ENCODE results near the gene SPOCK1.

SPOCK1 gene

GRCh38 chr5:137316346-137316736, 182.8 kb downstream of the SPOCK1 start:
- no peak overlapping the region for H3K4me3 ChIP-seq (ENCODE audit: low read length)
- DNase-seq (ENCODE audit: low read depth, low spot score): no peak

GRCh38 chr5:137315534-137316345, 183.4 kb downstream of the SPOCK1 start:
- no peak for DNase-seq (ENCODE audit: low read depth, low spot score)
- no peak overlapping the region for H3K4me3 ChIP-seq (ENCODE audit: low read length)

DNA sequence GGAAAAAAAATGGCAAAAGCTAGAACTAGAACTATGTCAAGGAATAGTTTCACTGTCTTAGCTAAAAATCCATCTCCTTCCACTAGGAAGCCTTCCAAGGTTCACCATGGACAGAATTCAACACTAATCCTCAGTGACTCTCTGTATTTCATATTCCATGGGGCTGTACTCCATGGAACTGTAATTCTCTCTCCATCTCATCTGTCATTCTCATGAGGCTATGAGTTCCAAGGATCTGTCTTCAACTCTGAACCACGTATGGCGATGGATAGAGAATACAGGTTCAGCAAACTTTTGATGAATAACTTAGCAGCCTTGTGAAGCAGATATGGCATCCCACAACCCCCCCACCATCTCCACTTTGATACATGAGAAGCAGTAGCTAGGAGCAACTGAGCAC, 184.0 kb downstream of the SPOCK1 start:
- H3K4me3 ChIP-seq (ENCODE audit: low read length): no peak overlapping the region
- DNase-seq (ENCODE audit: low read depth, low spot score): no peak

GRCh38 chr5:137313526-137314175, 185.5 kb downstream of the SPOCK1 start:
- no peak overlapping the region for H3K4me3 ChIP-seq (ENCODE audit: low read length)
- no peak for DNase-seq (ENCODE audit: low read depth, low spot score)

- DNase-seq (ENCODE audit: low read depth, low spot score): no peak
- H3K4me3 ChIP-seq (ENCODE audit: low read length): no peak overlapping the region
Measured at GRCh38 chr5:137312011-137312410, 187.1 kb downstream of the SPOCK1 start.

GRCh38 chr5:137310051-137310730, 188.9 kb downstream of the SPOCK1 start:
- DNase-seq (ENCODE audit: low read depth, low spot score): no peak
- H3K4me3 ChIP-seq (ENCODE audit: low read length): no peak overlapping the region

- no peak overlapping the region for H3K4me3 ChIP-seq (ENCODE audit: low read length)
- no peak for DNase-seq (ENCODE audit: low read depth, low spot score)
Measured at GRCh38 chr5:137309290-137309689, 189.8 kb downstream of the SPOCK1 start.

- DNase-seq (ENCODE audit: low read depth, low spot score): no peak
- no peak overlapping the region for H3K4me3 ChIP-seq (ENCODE audit: low read length)
Measured at GRCh38 chr5:137308311-137308710, 190.8 kb downstream of the SPOCK1 start.

- no peak for DNase-seq (ENCODE audit: low read depth, low spot score)
- H3K4me3 ChIP-seq (ENCODE audit: low read length): no peak overlapping the region
Measured at GRCh38 chr5:137306903-137307302, 192.2 kb downstream of the SPOCK1 start.

- H3K4me3 ChIP-seq (ENCODE audit: low read length): no peak overlapping the region
Measured at GRCh38 chr5:137305971-137306602, 193.0 kb downstream of the SPOCK1 start.

GRCh38 chr5:137304226-137304874, 194.8 kb downstream of the SPOCK1 start:
- no peak overlapping the region for H3K4me3 ChIP-seq (ENCODE audit: low read length)
- no peak for DNase-seq (ENCODE audit: low read depth, low spot score)

More at GRCh38 chr5:137305971-137306602, 193.0 kb downstream of the SPOCK1 start:
- DNase-seq (ENCODE audit: low read depth, low spot score): no peak

- H3K4me3 ChIP-seq (ENCODE audit: low read length): no peak overlapping the region
- no peak for DNase-seq (ENCODE audit: low read depth, low spot score)
Measured at GRCh38 chr5:137303509-137303908, 195.6 kb downstream of the SPOCK1 start.

DNA sequence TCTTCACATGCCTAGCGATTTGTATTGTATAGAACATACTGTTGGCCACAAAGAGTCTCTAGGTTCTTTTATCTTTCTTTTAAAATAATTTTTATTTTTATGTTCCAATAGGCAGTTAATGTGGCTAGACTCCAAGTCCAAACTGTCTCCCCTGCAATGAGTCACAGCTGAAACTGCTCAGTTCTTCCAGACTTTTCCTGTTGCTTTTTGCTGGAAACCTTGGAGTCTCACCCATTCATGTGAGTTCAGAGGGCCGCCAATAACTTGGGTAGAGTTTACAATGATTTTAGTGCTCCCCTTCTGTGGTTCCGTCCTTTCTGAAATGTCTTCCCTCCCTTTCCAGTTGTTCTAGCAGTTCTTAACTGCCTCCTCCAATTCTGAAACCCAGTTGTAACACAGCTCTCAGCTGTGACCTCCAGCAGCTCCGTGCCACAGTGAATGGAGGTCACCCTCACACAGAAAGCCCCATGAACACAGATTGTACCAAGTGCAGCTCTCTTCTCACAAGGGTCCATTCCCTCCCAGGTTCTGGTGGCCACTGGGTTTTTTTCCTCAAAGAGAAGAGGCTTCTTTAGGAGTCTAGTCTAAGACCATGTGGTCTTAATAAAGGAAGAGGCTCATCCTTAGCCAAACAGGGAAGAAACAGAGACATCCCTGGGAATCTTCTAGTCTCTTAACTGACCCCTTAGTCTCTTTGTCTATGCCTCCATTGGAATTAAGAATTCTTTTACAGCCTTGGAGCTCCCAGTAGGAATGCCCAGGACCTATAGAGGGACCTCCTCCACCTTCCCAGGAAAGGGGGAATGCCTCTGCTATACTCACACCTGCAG, 198.5 kb downstream of the SPOCK1 start:
- DNase-seq (ENCODE audit: low read depth, low spot score): no peak
- no peak overlapping the region for H3K4me3 ChIP-seq (ENCODE audit: low read length)

DNA sequence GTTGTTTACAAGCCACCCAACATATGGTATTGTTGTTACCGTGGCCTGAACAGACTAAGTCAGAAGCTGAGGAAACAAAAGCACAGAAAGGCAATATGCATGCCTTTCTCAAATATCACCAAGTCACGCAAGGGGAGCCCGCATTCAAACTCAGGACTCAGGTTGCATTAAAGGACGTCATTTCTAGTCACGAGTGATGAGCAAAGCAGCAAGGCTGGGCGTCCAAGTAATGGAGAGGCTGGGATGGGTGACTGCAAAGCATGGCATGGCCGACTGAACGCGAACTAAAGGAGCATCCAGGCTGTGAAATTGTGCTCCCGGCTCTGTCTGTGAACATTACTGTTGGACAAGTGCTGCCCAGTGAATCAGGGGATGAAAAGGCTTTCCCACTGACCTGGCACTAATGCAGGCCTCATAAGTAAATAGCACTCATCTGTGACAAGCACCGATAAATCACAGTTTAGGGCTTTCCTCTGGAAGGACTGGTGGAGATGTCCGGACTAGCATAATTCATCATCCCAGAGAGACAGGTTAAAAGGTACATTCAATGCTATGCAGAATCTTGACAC, 202.8 kb downstream of the SPOCK1 start:
- no peak for DNase-seq (ENCODE audit: low read depth, low spot score)
- H3K4me3 ChIP-seq (ENCODE audit: low read length): no peak overlapping the region

DNA sequence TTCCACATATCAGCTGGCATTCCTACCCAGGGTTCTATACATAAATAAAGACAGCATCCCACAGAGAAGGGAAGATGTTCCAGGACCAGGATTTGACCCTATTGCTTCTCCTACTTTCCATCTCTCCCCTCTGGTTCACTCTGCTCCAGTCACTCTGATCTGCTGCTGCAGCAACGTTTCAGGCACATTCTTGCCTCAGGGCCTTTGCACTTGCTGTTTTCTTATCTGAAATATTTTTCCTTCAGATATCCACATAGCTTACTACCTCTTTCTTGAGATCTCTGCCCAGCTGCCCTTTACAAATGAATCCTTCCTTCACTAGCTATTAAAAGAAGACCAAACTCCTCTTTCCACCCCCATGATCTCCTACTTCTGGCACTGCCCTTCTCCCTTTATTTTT, 204.5 kb downstream of the SPOCK1 start:
- DNase-seq (ENCODE audit: low read depth, low spot score): no peak
- H3K4me3 ChIP-seq (ENCODE audit: low read length): no peak overlapping the region

DNA sequence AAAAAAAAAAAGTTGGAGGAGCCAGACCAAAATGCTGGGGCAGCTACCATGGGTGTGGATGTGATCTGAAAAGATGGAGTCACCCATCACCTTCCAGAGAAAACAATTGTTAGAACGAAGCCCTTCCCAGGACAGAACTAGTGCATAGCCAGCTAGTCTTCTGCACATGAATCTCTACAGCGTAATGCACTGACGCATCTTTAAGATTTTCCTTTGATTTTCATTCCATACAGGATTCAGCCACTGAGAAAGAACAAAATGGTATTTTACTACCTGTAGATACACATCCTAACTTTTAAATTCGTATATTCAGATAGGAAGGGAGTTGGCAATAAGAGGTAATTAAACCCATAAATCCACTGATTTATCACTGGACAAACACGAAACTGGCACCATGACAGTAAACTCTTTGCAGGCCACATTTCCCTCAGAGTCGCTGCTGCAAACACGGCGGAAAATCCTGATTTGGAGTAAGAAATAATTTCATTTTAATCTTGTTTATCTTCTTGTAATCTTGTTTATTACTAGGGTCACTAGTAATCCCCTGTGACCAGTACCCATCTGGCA, 206.6 kb downstream of the SPOCK1 start:
- H3K4me3 ChIP-seq (ENCODE audit: low read length): no peak overlapping the region
- no peak for DNase-seq (ENCODE audit: low read depth, low spot score)

GRCh38 chr5:137291436-137291835, 207.7 kb downstream of the SPOCK1 start:
- H3K4me3 ChIP-seq (ENCODE audit: low read length): no peak overlapping the region
- DNase-seq (ENCODE audit: low read depth, low spot score): no peak

DNA sequence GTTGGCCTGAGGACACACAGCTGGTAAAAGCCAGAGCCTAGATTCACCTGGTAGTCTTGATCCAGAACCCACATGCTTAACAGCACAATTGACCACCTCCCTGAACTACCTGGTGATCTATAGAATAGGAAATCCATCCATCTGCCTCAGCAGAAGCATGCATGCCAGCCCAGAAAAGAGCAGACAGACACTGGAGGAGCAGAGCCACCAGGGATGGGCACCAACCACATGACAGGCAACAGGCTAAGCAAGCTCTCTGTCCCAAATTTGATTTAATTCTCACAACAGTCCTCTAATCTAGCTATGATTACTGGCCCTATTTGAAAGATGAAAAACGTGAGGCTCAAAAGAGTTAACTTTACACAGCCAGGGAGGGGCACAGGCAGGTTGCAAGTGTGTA, 208.1 kb downstream of the SPOCK1 start:
- H3K4me3 ChIP-seq (ENCODE audit: low read length): no peak overlapping the region
- no peak for DNase-seq (ENCODE audit: low read depth, low spot score)
